Cardiac septum (tissue), 1 donor: ENCODE measurements around the gene FGF6. TPM values are rescaled to one million over a fixed set of nuclear protein-coding genes. Genes with fewer than 3 reads are reported as not detected.

ENCODE experiments used
- DNase-seq: peaks from one replicate; pipeline ENCODE4 v3.0.0-alpha.2; 2020; ENCODE audit warnings: low spot score
- intact Hi-C: fragments of 100-400 bp; cut with DNase I; formaldehyde crosslinking; loops from one replicate; pipeline ENCODE4 v1.14.0; 2022
- total RNA-seq: library from RNA; stranded (reverse); fragmentation: NEBNext Ultra II Directional; extraction: Animal tissue kit (Norgen Biotek cat#: 25700); gene quantifications from one replicate; pipeline ENCODE4 v1.2.1, GENCODE V29; 2021
- donor health status: DM: no; HTN: no; CAD: no.

FGF6 gene
- total RNA-seq, 1 donor from 2014 or later: not detected

DNA sequence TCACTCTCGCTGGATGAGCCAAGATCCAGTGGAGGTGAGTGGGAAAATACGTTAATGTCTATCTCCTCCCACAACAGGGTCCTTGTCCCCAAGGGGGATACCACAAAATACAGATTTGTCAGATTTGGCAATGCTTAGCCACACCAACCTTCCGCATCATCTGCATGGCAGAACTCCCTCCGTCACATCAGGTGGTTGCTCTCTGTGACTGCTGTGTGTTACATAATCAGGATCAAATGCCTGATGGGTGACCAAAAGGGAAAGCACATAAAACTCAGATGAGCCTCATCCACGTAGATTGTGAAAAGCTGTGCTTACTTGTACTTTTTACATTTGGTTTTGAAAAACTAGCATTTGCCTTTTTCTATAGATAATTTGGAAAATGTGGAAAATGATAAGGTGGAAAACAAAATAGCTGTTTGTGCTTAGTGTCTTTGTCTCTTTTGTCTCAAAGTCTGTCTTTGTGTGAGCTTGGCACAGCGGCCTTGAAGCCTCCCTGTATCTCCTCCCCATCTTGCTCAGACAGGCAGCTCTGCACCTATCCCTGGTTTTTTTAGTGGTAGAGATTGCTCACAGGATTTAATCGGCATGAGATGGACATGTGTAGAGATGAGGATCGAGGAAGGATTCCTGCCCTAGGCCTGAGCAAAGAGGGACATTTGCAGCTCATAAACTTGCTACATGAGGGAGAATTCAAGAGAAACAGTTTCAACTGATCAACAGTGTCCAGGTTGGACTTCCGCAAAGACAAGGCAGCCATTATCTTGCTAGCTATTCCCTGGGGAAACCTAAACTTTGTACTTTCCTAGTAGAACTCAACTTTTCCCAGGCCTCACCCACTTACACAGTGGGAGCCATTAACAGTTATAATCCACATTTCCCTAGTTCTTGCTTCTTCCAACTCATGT is 3.6 kb upstream of the FGF6 start:
- intact Hi-C loops: no loop called here
- DNase-seq: no peak

DNA sequence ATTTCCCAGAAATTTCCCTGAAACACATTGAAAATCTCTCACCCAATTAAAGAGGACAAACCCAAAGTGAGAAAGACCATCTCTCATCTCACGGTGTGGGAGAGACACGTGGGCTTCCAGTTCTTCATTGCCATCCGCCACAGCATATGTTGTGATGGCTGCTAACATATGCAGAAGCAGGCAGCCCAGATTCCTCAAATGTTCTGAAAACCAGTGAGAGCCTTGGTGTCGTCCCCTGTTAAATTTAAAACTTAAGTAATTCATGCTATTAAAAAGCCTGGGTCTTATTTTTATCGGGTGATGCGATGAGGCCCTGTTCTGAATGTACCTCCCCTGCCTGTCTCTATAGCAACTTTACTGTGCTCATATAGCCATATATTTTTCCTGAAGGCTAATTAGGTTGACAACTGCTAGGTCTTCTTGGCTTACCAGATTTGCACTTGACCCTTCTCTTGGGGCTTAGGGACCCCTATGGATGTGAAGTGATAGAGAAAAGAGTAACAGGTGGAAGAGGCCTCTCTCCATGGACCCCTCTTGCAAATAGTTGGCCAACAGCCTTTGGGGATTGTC is 2.8 kb upstream of the FGF6 start:
- DNase-seq: no peak
- intact Hi-C loops: no loop called here

DNA sequence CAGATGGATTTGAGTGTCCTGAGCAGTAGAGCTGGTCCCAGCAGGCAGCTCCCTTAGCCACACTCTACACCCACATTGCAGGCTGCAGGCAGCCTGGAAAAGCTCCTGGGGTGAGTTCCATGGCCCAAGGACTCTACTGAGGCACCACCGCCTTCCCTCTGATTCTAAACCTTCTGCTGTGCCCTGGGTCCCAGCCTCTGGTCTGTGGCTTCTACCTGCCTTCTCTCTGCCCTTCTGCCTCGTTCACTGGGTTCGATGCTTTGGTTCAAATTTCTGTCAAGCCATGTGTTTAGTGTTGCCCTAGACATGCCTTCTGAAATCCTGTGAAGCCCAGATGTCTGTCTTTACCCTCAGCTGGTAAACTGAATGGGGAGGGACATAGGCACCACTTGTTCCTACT is 1.5 kb upstream of the FGF6 start:
- DNase-seq: no peak
- intact Hi-C loops: no loop called here

DNA sequence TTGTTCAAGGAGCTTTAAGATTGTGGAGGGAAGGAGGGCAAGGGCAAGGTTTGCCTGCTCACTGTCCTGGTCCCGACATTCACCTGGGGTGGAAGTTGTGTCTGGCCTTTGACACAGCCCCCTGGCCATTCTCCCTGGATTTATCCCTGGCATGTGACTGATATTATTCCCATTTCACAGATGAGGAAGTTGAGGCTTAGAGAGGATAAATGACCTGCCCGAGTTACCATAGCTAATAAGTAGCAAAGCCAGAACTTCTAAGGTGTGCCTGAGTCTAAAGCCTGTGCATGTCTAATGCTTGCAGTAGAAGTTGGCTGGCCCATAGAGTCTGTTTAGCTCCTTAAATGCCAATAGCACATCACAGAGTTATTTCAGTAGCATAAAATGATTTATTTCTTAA is 720 bp upstream of the FGF6 start:
- intact Hi-C loops: no loop called here
- no peak for DNase-seq

DNA sequence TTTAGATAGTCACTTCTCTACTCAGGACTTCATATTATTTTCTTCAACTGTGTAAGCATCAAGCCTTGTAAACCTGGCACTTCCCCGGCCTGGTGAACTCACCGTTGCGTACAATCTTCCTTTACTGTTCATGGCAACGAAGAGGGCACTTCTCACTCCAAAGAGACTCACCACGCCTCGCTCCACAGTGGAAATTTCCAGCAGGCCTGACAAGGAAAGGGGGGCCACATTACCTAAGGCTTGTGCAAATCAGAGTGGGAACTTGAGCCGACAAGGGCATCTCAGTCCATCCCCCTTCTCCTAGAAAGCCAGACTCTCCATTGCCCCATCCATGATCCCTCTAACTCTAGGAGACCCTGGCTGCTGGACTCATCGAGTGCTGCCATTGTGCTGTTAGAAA is 1.6 kb downstream of the FGF6 start:
- intact Hi-C loops: no loop called here
- no peak for DNase-seq

DNA sequence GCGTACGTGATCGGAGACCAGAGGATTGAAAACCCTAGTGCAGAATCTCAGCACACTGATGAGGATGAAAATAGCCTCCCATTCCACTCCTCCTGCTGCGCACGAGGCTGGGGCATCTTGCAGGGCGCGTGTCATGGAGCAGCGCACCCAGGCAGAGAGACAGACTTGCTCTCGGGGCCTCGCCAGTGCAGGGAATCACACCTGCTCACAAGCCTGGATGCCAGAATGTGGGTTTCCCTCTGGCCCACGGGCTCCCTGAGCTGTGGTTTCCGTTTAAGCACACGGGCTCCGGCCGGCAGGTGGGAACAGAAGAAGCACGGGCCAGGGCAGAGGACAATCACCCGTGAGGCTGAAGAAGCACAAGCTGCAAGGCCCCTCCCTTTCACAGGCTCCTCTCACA is 2.0 kb downstream of the FGF6 start:
- intact Hi-C loops: no loop called here
- DNase-seq: no peak

DNA sequence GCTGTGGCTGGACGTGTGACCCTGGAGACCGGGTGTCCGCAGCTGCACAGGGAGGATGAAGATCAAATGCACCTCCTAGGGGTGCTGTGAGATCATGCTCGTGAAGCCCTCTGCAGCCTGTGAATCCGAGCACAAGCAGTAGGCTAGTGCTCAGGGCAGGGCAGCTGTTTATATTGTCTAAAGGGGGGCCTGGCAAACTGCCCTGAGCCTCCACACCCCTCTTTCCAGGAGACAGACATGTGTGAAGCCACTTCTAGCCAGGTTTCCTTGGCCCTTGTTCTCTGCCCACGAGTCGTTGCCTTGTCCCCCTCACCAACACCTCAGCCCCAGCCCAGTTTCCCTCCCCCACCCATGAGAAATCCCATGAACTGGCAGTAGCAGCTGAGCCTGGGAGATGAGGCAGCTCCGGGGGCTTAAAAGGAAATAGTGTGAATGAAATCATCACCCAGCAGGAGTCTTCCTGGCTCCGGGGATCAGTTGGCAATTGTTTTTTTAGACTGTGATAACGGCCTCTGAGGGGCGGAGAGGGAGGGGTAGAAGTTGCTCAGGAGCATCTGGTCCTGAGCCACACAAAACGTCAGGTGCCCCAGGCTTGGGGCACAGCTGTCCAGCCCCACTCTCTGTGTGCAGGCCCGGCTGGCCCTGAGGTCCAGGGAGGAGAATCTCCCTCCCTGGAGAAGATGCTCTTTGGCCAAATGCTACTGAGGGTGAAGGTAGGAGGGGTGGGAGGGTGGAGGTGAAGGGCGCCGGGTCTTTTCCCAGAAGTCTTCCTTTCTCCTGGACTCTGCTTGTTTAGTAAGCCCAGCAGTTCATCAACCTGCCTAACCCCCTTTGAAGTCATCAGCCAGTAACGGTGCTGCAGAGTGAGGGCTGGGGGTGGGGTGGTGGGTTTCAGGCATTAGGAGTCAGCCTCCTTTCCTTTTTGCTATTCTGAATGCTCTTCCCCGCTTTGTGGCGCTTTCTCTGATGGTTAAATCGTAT is 4.0 kb downstream of the FGF6 start:
- DNase-seq: peak; percentile 71

DNA sequence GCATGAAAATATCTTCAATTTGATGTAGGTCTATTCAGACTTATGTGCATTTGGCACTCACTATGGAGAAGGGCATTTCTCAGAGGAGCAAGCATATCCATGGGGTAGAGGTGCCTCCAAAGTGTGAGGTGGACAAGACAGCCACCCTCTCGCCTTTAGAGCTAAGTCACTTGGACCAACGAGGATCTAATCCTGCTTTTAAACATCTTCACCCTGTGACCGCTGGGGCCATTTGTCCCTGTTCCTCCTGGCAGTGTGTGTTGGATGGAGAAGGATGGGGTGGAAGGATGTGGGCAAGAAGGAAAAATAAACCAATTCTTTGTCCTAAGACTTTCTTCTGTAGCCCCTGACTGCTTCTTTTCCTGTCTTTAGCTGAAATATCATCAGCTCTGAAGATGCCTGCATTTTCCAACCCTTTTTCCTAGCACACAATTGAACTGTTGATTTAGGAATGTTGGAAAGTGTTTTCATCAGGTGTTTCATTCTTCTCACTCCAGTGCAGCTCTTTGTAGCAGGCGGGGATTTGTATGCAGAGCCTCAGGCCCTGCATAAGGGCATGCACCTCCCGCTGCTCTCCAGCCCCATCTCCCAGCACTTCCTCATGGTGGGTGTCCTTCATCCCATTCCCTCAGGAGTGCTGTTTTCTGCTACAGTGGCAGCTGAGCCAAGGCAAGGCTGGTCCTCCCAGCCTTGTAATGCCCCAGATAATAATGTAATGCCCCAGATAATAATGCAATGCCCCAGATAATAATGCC is 5.3 kb downstream of the FGF6 start:
- intact Hi-C loops: no loop called here
- DNase-seq: peak; percentile 31

More for the DNA sequence above, 4.0 kb downstream of the FGF6 start:
- intact Hi-C loops: no loop called here

DNA sequence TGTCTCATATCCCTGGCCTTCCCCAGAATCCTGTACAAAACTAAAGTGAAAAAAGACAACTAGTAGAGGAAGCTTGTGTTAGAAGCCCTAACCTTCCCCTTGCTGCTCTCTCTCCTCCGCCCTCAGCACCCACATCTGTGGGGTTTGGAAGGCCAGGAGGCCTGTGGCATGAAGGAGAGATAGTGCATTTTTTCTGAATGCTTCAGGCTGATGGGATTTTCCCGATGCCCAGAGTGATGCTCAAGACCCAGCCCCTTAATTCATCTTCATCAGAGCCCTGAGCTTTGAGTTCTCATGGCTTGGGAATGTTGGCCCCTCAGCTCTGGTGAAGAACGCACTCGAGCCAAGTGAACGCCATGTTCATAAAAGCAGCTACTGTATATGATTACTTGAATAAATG is 5.9 kb downstream of the FGF6 start:
- peak; percentile 6 for DNase-seq
- intact Hi-C loops: no loop called here

DNA sequence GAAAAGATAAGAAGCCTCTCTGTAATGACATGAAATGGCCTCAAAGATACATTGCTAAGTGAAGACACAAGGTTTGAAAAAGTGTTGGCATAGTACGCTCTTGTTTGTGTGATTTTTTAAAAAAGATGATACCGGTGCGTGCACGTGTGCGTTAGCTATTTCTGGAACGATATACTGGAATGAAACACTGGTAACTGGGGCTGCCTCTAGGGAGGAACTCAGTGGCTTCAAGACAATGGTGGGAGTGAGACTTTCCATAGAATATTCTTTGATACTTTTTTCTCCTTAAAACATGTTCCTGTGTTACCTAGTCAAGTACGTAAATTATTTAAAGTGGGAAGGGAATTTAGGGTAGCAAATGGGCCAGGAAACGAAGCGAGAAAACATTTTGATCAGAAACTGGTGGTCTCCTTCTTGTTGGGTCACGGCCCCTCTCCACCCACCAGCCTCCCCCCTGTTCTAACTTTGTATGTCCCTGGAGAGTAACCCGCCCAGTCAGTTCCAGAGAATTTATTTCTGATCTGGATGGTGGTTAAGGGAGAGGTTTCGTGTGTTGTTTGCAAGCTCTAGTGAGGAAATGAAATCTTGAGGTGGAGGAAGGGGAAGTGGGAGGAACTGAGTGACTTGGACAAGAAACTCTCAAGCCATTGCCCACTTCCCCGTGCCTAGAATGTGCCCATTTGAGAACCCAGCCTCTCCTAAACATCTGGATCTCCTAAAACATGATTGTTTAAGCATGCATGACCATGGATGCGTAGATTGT is 6.6 kb downstream of the FGF6 start:
- intact Hi-C loops: no loop called here
- DNase-seq: peak; percentile 47

DNA sequence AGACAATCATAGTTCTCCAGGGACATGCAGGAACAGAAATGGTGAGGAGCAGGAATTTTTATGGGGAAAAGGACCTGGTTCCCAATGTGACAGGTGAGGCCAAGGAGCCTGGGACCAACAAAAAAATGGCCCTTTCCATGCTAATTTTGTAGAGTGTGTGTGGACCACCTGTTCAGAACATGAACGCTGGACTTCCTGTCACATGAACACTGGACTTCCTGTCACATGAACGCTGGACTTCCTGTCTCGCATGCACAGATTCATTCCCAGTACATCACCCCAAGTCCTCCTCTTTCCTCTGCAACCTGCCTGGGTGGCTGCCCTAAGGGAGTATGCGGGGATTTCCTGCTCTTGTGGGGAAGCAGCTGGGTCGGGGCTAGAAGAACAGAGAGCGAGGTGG is 10.1 kb downstream of the FGF6 start:
- intact Hi-C loops: no loop called here
- DNase-seq: no peak

DNA sequence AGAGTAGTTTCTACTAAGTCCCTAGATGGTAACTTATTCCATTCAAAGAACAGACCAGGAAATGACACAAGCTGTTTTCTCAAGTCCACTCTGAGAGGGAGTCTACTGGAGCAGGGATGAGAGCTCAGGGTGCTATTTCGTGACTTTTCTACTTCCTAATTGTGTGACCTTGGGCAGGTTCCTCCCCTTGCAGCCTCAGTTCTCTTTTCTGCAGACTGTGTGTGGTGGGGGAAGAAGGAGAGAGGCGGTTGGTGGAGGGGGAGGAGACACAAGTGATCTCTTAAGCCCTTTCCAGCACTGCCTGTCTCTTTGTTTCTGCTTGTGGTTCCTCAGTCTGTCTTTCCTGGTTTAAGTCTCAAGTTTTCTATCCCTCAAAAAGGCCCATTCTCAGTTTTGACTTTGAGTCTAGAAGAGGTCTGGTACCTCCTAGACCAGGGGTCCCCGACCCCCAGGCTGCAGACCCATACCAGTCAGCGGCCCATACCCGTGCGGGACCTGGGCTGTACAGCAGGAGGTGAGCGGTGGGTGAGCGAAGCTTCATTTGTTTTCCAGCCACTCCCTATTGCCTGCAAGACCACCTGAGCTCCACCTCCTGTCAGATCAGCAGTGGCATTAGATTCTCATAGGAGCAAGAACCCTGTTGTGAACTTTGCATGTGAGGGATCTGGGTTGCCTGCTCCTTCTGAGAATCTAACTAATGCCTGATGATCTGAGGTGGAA is 10.7 kb downstream of the FGF6 start:
- intact Hi-C loops: no loop called here
- no peak for DNase-seq

DNA sequence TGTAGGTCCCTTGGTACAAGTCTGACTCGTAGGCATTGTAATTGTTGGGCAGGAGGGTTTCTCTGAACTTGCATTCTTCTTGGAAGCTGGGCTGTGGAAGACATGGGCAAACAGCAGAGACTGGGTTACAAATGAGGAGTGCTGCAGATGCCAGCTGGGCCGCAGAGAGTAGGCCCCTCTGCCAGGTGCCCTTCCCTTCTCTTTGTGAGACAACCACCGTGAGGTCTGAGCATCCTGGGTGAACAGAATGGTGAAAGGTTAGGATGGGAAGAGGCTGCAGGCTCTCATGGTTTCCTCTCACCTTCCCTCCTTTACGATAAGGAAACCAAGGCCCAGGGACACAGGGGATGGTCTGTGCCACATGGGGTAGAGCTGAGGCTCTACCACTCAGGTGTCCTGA is 11.3 kb downstream of the FGF6 start:
- intact Hi-C loops: no loop called here
- DNase-seq: no peak

DNA sequence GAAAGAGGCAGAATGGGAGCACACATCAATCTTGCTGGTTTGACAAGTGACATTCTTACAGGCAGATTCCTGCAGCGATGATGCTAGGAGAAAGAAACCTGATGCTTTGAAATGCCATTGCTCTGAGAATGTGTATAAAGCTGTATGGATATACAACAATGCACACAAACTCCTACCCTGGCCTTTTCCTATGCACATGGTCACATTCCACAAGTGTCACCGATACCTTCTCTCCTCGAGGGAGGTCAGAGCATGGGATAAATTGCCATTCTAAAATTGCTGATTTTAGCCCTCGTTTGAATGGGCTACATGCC is 11.9 kb downstream of the FGF6 start:
- intact Hi-C loops: no loop called here
- DNase-seq: no peak

DNA sequence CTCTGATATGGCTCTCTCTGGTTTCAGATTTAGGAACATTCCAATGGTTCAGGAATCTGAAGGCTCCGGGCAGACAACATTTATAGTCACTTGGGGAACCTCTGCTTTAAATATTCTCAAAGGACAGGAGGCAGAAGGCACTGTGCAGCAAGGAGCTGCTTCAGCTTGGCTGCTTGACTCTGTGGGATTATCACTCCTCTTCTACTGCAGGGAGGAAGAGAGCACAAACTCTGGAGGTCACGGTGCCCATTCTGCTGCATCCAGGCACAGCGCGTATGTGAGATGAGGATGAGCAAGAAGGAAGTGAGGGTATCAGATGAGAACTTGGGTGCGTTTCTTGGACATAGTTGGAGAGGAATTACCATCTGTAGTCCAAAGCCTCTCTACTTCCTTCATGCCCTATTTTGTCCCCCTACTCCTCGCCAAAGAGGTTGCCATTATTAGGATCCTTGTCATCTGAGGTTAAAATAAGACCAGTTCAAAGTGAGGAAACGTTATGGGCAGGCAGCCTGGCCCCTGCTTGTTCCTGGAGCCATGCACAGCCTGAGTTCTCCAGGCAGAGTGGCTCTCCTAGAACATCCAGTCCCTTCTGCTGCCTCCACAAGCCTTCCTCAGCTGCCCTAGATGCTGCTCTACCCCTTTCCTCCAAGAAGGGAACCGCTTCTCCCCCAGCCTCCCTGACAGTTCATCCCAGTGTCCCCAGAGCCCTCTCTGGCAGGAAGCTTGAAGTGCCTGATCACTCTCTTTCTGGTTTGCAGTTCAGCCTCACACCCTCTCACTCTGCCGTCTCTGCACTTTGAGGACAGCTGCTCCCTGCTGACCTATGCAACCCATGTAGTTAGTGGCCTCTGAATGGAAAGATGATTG is 12.5 kb downstream of the FGF6 start:
- intact Hi-C loops: no loop called here
- no peak for DNase-seq

DNA sequence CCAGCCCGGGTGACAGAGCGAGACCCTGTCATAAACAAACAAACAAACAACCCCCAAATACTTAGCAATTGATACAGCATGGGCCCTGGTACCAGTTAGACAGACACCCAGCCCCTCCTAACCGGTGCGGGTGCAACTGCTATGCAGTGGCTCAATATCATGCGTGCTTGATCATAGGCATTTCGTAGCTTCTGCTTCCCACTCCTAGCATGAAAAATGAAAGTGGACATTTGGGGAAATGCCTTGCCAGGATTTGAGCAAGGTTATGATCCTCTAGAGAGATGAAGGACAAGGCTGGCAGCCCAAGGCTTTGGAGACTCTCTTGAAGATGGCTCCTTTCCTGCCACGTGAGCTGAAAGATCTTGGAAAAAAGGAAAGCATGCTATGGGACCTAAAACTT is 13.7 kb downstream of the FGF6 start:
- intact Hi-C loops: no loop called here
- DNase-seq: no peak

DNA sequence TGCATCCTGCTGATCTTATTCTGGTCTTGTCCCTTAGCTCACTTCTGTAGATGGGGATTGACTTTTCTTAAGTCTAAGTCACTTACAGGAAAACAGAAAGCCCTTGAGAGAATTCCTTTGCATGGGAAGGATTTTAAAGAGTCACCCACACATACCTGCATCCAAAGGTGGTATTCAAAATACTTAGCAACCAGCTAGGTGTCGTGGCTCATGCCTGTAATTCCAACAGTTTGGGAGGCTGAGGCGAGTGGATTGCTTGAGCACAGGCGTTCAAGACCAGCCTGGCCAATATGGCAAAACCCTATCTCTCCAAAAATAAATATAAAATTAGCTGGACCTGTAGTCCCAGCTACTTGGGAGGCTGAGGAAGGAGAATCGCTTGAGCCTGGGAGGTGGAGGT is 14.2 kb downstream of the FGF6 start:
- intact Hi-C loops: no loop called here
- no peak for DNase-seq
